ENCODE data around the gene PCMT1. TPM values are rescaled to one million over a fixed set of nuclear protein-coding genes. Genes with fewer than 3 reads are reported as not detected.

Gene PCMT1
- total RNA-seq, 2 donors from 2014 or later: 68.5 to 72.6 TPM

DNA sequence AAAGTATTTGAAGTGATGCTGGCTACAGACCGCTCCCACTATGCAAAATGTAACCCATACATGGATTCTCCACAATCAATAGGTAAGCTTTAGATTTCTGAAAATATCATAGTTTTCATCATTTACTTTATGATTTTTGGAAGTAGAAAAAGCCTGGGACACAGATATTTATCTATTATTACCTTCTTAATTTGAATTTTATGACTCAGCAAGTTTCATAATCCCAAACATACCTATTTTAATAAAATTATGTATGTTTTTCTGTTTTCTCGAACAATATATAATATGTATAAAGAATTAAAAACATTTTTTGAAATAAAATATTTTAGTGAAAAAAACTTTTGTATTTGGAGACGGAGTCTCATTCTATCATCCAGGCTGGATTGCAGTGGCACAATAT lies 21.6 kb downstream of the PCMT1 start:
- H3K27me3 Mint-ChIP-seq (ENCODE audit: insufficient read depth): no peaks in the 10 kb centered on the region
- H3K36me3 Mint-ChIP-seq (ENCODE audit: low read depth): peaks cover 47% of the 10 kb centered on the region
- 100% methylated on average over 1 to 2 of the region's 3 CpGs for WGBS, 2 experiments (ENCODE audit: insufficient coverage in 1 of 2, insufficient read length in 1 of 2)
- peaks cover 1% of the 10 kb centered on the region for H3K9me3 Mint-ChIP-seq
- no peak overlapping the region for H3K27ac Mint-ChIP-seq
- Histone ChIP-seq H3K9ac (ENCODE audit: extremely low read depth, low read length, poor library complexity, severe bottlenecking) (no peak overlapping the region), H3K4me1 (ENCODE audit: control insufficient read depth, insufficient read depth, low read length) (no peaks in the 10 kb centered on the region), H3K4me3 (ENCODE audit: low read length) (no peak overlapping the region), H3K27ac (ENCODE audit: low read depth, low read length) (no peak overlapping the region), H3K9me3 (ENCODE audit: control insufficient read depth, low read length) (peaks cover 4% of the 10 kb centered on the region), H3K27me3 (ENCODE audit: control insufficient read depth, insufficient read depth, low read length, poor library complexity, severe bottlenecking) (no peaks in the 10 kb centered on the region), H3K36me3 (ENCODE audit: control insufficient read depth, insufficient read depth, low read length) (peaks cover 64% of the 10 kb centered on the region)
- DNase-seq: no peak
- H3K4me3 Mint-ChIP-seq: no peak overlapping the region
- no peaks in the 10 kb centered on the region for H3K4me1 Mint-ChIP-seq
- TF ChIP-seq, protein P1, sequence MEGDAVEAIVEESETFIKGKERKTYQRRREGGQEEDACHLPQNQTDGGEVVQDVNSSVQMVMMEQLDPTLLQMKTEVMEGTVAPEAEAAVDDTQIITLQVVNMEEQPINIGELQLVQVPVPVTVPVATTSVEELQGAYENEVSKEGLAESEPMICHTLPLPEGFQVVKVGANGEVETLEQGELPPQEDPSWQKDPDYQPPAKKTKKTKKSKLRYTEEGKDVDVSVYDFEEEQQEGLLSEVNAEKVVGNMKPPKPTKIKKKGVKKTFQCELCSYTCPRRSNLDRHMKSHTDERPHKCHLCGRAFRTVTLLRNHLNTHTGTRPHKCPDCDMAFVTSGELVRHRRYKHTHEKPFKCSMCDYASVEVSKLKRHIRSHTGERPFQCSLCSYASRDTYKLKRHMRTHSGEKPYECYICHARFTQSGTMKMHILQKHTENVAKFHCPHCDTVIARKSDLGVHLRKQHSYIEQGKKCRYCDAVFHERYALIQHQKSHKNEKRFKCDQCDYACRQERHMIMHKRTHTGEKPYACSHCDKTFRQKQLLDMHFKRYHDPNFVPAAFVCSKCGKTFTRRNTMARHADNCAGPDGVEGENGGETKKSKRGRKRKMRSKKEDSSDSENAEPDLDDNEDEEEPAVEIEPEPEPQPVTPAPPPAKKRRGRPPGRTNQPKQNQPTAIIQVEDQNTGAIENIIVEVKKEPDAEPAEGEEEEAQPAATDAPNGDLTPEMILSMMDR (conservative IDR thresholded peaks at IDR 0.05): no peak

DNA sequence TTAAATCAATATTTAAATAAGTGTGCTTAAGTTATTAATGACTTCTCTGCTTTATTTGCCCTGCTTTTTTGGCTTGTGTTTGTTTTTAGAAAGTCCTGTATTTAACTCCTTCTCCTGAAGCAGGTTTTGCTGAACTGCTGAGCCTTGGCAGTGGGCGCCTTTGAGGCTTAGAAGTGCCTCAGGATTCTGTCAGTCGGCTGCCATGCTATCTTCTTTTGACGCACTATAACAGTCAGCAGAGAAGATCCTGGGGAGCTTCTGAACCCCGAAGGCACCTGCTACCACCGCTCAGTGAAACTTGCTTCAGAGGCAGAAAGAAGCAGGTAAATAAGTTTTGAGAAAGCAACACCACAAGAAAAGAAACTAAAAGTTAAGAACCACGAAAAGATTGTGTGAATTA lies 22.4 kb downstream of the PCMT1 start:
- DNase-seq: no peak
- Histone ChIP-seq H3K27ac (ENCODE audit: low read depth, low read length) (no peak overlapping the region), H3K4me1 (ENCODE audit: control insufficient read depth, insufficient read depth, low read length) (no peaks in the 10 kb centered on the region), H3K9ac (ENCODE audit: extremely low read depth, low read length, poor library complexity, severe bottlenecking) (no peak overlapping the region), H3K36me3 (ENCODE audit: control insufficient read depth, insufficient read depth, low read length) (peaks cover 65% of the 10 kb centered on the region), H3K4me3 (ENCODE audit: low read length) (no peak overlapping the region), H3K27me3 (ENCODE audit: control insufficient read depth, insufficient read depth, low read length, poor library complexity, severe bottlenecking) (no peaks in the 10 kb centered on the region), H3K9me3 (ENCODE audit: control insufficient read depth, low read length) (no peaks in the 10 kb centered on the region)
- no peaks in the 10 kb centered on the region for H3K9me3 Mint-ChIP-seq
- H3K27ac Mint-ChIP-seq: no peak overlapping the region
- 97 to 100% methylated on average over 6 of the region's 6 CpGs for WGBS, 2 experiments (ENCODE audit: insufficient coverage in 1 of 2, insufficient read length in 1 of 2)
- no peaks in the 10 kb centered on the region for H3K27me3 Mint-ChIP-seq (ENCODE audit: insufficient read depth)
- H3K4me3 Mint-ChIP-seq: no peak overlapping the region
- H3K36me3 Mint-ChIP-seq (ENCODE audit: low read depth): peaks cover 46% of the 10 kb centered on the region
- no peaks in the 10 kb centered on the region for H3K4me1 Mint-ChIP-seq
- TF ChIP-seq, protein P1 (conservative IDR thresholded peaks at IDR 0.05): no peak

GRCh38 chr6:149777624-149778023 lies 28.1 kb downstream of the PCMT1 start:
- 89 to 100% methylated on average over 1 of the region's 1 CpG for WGBS, 2 experiments (ENCODE audit: insufficient coverage in 1 of 2, insufficient read length in 1 of 2)
- H3K27ac ChIP-seq (ENCODE audit: low read depth, low read length): no peak overlapping the region
- DNase-seq: no peak
- no peak overlapping the region for H3K4me3 ChIP-seq (ENCODE audit: low read length)
- TF ChIP-seq, protein P1 (conservative IDR thresholded peaks at IDR 0.05): no peak
- H3K9me3 ChIP-seq (ENCODE audit: control insufficient read depth, low read length): no peaks in the 10 kb centered on the region
- no peak overlapping the region for H3K9ac ChIP-seq (ENCODE audit: extremely low read depth, low read length, poor library complexity, severe bottlenecking)
- no peaks in the 10 kb centered on the region for H3K27me3 ChIP-seq (ENCODE audit: control insufficient read depth, insufficient read depth, low read length, poor library complexity, severe bottlenecking)
- no peaks in the 10 kb centered on the region for H3K4me1 ChIP-seq (ENCODE audit: control insufficient read depth, insufficient read depth, low read length)
- H3K4me1 Mint-ChIP-seq: no peaks in the 10 kb centered on the region
- H3K27me3 Mint-ChIP-seq (ENCODE audit: insufficient read depth): no peaks in the 10 kb centered on the region
- peaks cover 44% of the 10 kb centered on the region for H3K36me3 Mint-ChIP-seq (ENCODE audit: low read depth)
- no peak overlapping the region for H3K4me3 Mint-ChIP-seq
- no peak overlapping the region for H3K27ac Mint-ChIP-seq
- H3K36me3 ChIP-seq (ENCODE audit: control insufficient read depth, insufficient read depth, low read length): peaks cover 77% of the 10 kb centered on the region
- no peaks in the 10 kb centered on the region for H3K9me3 Mint-ChIP-seq

Data from endodermal cell (in vitro differentiated cells).